Measurements from ENCODE around the gene MRPL11. TPM values are rescaled to one million over a fixed set of nuclear protein-coding genes. Genes with fewer than 3 reads are reported as not detected.

The MRPL11 gene
- total RNA-seq, 1 experiment from 2014 or later, result 138 TPM

GRCh38 chr11:66470015-66470414 lies 31.4 kb upstream of the MRPL11 start:
- H3K9me2 ChIP-seq (ENCODE audit: insufficient read depth), result no peaks in the 10 kb centered on the region
- no peaks in the 10 kb centered on the region for H3K79me2 ChIP-seq (ENCODE audit: low read depth)
- H3K4me3 ChIP-seq, result no peak overlapping the region
- POLR2A ChIA-PET (ENCODE audit: unreplicated experiment), result no interaction called here
- no peaks in the 10 kb centered on the region; the same call in 1 of the 2 replicates for H4K20me1 ChIP-seq (ENCODE audit: insufficient read depth)
- TF ChIP-seq EZH2 (IDR thresholded peaks at IDR 0.05; ENCODE audit: low read depth) (no peak), CTCF (conservative IDR thresholded peaks at IDR 0.05) (no peak)
- no peaks in the 10 kb centered on the region for H3K36me3 ChIP-seq (ENCODE audit: low read depth)
- peaks cover 14% of the 10 kb centered on the region; the same call in 1 of the 2 replicates for H3F3A ChIP-seq (ENCODE audit: insufficient read depth, low read depth)
- no TSS peak for BruUV-seq (replicated peaks)
- H3K27me3 ChIP-seq (ENCODE audit: insufficient read depth, low read depth), result no peaks in the 10 kb centered on the region
- H3K4me1 ChIP-seq (replicated peaks; ENCODE audit: insufficient read depth), result peaks cover 10% of the 10 kb centered on the region
- H3K27ac ChIP-seq, result no peak overlapping the region
- no peak overlapping the region for H2AFZ ChIP-seq
- H3K9me3 ChIP-seq (ENCODE audit: insufficient read depth, low read depth), result no peaks in the 10 kb centered on the region
- CTCF ChIA-PET, result no interaction called here
- no peak for DNase-seq
- H3K4me2 ChIP-seq, result no peak overlapping the region
- intact Hi-C loops (cut with micrococcal nuclease; ENCODE audit: unreplicated experiment), result no loop called here

- Histone ChIP-seq H2AFZ (no peak overlapping the region), H3K4me2 (no peak overlapping the region), H3K27me3 (ENCODE audit: insufficient read depth, low read depth) (no peaks in the 10 kb centered on the region), H3K4me1 (replicated peaks; ENCODE audit: insufficient read depth) (peaks cover 10% of the 10 kb centered on the region), H3K27ac (no peak overlapping the region), H3K36me3 (ENCODE audit: low read depth) (no peaks in the 10 kb centered on the region), H3K9me3 (ENCODE audit: insufficient read depth, low read depth) (no peaks in the 10 kb centered on the region), H4K20me1 (ENCODE audit: insufficient read depth) (no peaks in the 10 kb centered on the region; the same call in 1 of the 2 replicates), H3K9me2 (ENCODE audit: insufficient read depth) (no peaks in the 10 kb centered on the region), H3K79me2 (ENCODE audit: low read depth) (no peaks in the 10 kb centered on the region), H3F3A (ENCODE audit: insufficient read depth, low read depth) (peaks cover 14% of the 10 kb centered on the region; the same call in 1 of the 2 replicates), H3K4me3 (no peak overlapping the region)
- ChIA-PET CTCF (no interaction called here), POLR2A (ENCODE audit: unreplicated experiment) (interaction anchor here (0.6 to 0.7 kb wide), 3 partner anchors 19 to 977 kb away, joined by 3 to 5 read pairs (median 4); no protein-coding TSS in a partner anchor)
- intact Hi-C loops (cut with micrococcal nuclease; ENCODE audit: unreplicated experiment), result no loop called here
- no TSS peak for BruUV-seq (replicated peaks)
- TF ChIP-seq CTCF (conservative IDR thresholded peaks at IDR 0.05) (no peak), EZH2 (IDR thresholded peaks at IDR 0.05; ENCODE audit: low read depth) (no peak)
- DNase-seq, result no peak
These were observed 30.8 kb upstream of the MRPL11 start for GRCh38 chr11:66469441-66469840.

- H3K79me2 ChIP-seq (ENCODE audit: low read depth), result no peaks in the 10 kb centered on the region
- no peak overlapping the region for H3K27ac ChIP-seq
- H3K36me3 ChIP-seq (ENCODE audit: low read depth), result no peaks in the 10 kb centered on the region
- no peaks in the 10 kb centered on the region for H3K27me3 ChIP-seq (ENCODE audit: insufficient read depth, low read depth)
- H2AFZ ChIP-seq, result no peak overlapping the region
- DNase-seq, result no peak
- no peak overlapping the region for H3K4me3 ChIP-seq
- intact Hi-C loops (cut with micrococcal nuclease; ENCODE audit: unreplicated experiment), result no loop called here
- CTCF ChIA-PET, result interaction anchor here (0.6 kb wide), 1 partner anchor 340 kb away, joined by 3 read pairs; no protein-coding TSS in a partner anchor
- no peaks in the 10 kb centered on the region for H3K9me2 ChIP-seq (ENCODE audit: insufficient read depth)
- POLR2A ChIA-PET (ENCODE audit: unreplicated experiment), result interaction anchor here (0.6 to 0.7 kb wide), 4 partner anchors 18 to 976 kb away, joined by 3 to 8 read pairs (median 4); no protein-coding TSS in a partner anchor
- no TSS peak for BruUV-seq (replicated peaks)
- H3K4me1 ChIP-seq (replicated peaks; ENCODE audit: insufficient read depth), result peaks cover 10% of the 10 kb centered on the region
- no peak for TF ChIP-seq EZH2 (IDR thresholded peaks at IDR 0.05; ENCODE audit: low read depth)
- TF ChIP-seq CTCF (conservative IDR thresholded peaks at IDR 0.05), result no peak
- H3F3A ChIP-seq (ENCODE audit: insufficient read depth, low read depth), result peaks cover 14% of the 10 kb centered on the region; the same call in 1 of the 2 replicates
- H3K4me2 ChIP-seq, result no peak overlapping the region
- H4K20me1 ChIP-seq (ENCODE audit: insufficient read depth), result no peaks in the 10 kb centered on the region; the same call in 1 of the 2 replicates
- H3K9me3 ChIP-seq (ENCODE audit: insufficient read depth, low read depth), result no peaks in the 10 kb centered on the region
These were observed 30.0 kb upstream of the MRPL11 start for GRCh38 chr11:66468691-66469090.

Data from PC-9 (cell line).